HG02970 (cell line): Measurements from ENCODE around the gene KIF20A.
"Not testable (repeated sequence)": the region's sequence is repeated elsewhere in the genome, so short reads cannot be mapped to it uniquely, and the experiment has no call there.

ENCODE experiments used
- ATAC-seq: cut with Tn5 transposase; IDR thresholded peaks from one replicate; pipeline ENCODE4 v1.9.1; 2021; ENCODE audit warnings: mild to moderate bottlenecking, moderate library complexity, moderate number of reproducible peaks; ENCODE audit not compliant: unreplicated experiment, low FRiP score

KIF20A gene

DNA sequence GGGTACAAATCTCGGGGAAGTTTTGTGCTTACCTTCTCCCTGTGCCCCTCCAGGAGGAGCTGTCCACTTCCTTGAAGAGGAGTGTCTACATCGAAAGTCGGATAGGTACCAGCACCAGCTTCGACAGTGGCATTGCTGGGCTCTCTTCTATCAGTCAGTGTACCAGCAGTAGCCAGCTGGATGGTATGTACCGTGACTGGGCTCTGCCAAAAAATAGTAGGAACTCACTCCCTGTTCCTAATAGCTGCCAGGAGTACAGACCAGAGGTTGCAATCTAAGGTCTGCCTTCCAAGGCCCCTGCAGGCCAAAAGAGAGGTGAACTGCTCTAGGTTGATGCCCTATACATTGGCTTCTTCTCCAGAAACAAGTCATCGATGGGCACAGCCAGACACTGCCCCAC lies 3.9 kb downstream of the KIF20A start:
- ATAC-seq: no peak

DNA sequence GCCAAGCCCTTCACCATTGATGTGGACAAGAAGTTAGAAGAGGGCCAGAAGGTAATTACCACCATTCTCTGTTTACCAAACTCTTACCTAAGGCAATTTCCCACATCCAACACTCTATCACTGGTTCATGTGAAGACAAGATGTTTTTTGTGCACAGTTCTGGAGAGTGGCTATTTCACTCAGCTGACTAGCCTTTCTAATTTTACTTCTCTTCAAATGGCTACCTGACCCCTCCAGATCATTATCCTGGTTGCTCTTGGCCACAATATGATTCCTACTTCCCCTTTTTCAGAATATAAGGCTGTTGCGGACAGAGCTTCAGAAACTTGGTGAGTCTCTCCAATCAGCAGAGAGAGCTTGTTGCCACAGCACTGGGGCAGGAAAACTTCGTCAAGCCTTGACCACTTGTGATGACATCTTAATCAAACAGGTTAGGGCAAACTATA lies 7.1 kb downstream of the KIF20A start:
- no peak for ATAC-seq

DNA sequence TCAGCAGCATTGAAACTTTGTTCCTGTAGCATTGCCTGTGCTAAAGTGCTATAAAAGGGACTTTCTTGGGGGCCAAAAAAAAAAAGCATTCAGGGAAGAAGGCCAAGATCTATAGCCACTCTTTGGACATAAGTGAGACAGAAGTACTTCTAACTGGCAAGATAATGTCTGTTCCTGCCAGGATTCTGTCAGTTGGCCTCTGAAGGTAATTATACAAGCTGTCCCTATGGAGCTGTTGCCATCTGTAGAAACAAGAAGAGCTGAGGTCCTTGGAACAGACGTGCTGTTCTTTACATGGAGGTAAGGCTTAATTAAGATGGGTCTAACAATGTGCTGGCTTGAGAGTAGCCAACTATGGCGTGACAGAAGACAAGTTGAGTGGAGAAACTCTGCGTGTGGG lies 9.7 kb downstream of the KIF20A start:
- no peak for ATAC-seq

DNA sequence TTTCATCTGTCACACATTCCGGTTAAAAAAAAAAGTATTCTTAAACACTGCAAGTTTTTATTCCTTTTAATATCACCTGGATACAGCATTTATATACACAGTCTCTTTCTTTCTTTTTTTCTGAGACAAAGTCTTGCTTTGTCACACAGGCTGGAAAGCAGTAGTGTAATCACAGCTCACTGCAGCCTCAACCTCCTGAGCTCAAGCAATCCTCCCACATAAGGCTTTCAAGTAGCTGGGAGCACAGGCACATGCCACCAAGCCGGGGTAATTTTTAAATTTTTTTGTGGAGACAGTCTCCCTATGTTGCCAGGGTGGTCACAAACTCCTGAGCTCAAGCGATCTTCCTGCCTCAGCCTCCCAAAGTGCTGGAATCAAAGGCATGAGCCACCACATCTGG lies 13.9 kb downstream of the KIF20A start:
- ATAC-seq: no peak

DNA sequence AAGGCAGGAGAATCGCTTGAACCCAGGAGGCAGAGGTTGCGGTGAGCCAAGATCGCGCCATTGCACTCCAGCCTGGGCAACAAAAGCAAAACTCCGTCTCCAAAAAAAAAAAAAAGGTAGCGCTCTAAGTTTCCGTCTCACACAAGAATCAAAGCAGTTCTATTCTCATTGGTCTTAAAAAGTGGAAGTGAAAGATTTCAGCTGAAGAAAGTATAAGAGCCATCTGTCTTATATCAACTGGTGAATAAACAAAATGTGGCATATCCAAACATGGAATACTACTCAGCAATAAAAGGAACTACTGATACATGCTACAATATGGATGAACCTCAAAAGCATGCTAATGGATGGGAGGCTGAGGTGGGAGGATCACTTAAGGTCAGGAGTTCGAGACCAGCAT lies 14.9 kb downstream of the KIF20A start:
- ATAC-seq: not testable (repeated sequence)

DNA sequence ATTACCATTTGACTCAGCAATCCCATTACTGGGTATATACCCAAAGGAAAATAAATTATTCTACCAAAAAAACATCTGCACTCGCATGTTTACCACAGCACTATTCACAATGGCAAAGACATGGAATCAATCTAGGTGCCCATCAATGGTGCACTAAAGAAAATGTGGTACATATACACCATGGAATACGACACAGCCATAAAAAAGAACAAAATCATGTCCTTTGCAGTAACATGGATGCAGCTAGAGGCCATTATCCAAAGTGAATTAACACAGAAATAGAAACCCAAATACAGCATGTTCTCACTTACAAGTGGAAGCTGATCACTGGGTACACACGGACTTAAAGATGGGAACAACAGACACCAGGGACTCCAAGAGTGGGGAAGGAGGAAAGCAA lies 32.1 kb downstream of the KIF20A start:
- no peak for ATAC-seq

DNA sequence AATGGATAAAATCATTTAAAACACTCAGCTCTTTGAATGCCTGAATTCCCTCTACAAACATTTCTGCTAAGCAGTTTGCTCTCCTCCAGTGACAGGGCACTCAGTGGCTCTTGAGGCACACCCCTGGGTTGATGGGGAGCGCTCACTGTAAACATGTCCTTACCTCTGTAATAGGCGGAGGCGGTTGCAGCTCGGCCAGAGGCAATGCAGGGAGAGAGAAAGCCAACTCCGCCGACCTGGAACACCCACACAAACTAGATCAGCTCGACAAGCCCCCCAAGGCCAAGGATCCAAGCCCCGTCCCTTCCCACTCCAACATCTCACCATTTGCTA lies 33.9 kb downstream of the KIF20A start:
- peak; percentile 14 for ATAC-seq

DNA sequence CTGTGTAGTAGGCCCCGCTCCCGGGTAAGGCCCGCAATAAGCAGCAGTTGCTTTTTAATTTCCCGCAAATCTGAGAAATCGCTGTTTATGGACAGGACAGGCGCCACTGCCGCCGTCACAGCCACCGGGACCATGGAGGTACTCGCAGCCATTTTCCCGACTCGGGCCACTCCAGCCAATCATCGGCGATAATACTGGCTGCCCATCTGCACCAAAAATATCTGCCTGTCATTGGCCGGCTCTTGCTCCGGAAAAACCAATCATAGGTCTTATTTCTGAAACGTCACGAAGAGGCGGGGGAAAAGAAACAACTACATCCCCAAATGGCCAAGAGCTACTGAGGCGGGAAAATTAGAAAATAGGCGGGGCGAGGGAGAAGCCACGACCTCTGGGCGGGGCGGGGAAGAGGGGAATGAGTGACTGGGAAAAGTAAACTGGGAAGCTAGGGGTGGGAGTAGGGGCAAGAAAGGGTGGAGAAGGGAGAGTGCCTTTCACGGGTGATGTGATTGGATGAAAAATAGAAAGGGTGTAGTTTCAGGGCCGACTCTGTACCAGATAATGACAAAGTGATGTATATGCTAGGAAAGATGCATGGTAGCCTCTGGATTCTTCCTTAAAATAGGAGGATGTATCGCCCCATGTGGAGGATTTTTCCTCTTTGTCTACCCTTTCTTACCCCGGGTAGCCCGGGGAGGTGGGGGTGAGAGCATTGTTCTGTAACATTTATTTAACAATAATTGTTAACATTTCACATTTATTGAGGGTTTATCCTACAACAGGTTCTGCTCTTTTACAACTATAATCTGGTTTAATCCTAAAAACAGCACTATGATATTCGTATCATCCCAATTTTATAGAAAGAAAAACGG lies 34.5 kb downstream of the KIF20A start, which contains the start of gene CDC23:
CDC23 (minus strand) TSS at position 163 of the 869 bp plus-strand sequence; CDS start at position 152, 11 bp downstream.
- ATAC-seq: peak; percentile 94

DNA sequence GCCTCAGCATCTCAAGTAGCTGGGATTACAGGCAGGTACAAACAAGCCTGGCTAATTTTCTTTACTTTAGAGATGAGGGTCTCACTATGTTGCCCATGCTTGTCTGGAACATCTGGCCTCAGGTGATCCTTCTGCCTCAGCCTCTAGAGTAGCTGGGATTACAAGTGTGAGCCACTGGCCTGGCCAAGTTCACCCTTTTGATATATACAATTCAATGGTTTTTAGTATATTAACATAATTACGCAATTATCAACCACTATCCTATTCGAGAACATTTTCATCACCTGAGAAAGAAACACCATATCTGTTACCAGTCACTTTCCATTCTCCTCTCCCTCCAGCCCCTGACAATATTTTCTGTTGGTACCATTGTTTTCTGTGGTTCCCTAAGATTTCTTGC lies 37.9 kb downstream of the KIF20A start:
- ATAC-seq: no peak

DNA sequence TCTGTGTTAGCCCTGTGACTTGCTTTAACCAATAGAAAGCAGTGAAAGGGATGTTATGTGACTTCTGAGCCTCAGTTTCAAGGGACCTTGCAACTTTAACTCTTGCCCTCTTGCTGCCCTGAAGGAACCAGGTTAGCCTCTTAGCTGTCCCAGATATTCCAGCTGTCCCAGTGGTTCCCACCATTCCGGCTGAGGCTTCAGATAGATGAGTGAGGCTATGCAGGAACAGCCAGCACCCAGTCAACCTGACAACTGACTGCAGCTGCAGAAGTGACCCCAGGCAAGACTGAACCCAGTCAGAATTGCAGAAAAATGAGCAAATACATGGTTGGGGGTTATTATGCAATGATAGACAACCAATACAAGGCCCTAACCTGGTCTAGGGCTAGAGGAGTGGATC lies 44.6 kb downstream of the KIF20A start:
- no peak for ATAC-seq

DNA sequence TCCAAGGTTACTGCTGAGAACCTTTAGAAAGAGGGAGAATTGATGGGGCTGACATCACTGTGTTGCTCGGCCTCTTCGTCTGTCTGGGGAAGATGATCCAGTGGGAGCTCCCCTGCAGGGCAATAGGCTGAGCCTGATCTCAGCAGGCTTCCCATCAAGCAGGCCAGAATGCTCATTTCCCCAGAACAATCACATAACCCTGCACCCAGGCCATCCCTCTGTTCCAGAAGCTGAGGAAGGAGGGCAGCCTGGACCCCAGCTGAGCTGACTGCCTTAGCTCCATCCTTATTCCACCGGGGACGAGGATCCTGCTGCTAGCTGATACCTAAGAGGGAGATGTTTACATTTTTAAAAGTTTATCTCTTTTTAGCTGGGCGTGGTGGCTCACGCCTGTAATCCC lies 45.8 kb downstream of the KIF20A start:
- ATAC-seq: no peak

DNA sequence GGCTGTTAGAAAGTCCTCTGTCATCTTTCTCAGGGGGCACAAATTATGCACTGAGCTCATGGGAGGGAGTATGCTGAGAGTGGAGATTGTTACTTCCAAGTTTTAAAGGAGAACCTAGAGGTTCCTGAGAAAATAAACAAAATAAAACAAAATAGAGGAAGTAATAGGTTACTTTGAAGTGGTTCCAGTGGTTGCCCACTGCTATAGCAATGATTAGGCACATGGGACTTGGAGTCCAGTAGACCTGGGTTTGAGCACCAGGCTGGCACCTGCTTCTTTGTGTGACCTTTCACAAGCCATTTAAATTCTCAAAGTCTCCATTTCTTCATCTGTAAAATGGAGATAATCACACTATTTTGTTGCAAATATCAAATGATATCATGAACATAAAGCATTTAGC lies 48.0 kb downstream of the KIF20A start:
- ATAC-seq: no peak

DNA sequence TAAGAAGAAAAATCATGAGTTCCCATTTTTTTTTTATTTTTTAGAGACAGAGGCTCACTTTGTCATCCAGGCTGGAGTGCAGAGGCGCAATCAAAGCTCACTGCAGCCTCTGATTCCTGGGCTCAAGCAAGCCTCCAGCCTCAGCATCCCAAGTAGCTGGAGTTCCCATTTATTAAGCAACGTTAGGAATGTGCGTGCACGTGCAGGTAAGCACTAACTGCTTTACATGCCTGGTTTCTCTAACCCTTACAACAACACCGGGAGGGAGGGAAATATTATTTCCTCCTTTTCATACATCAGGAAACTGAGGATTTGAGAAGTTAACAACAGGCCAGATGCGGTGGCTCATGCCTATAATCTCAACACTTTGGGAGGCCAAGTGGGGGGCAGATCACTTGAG lies 50.5 kb downstream of the KIF20A start:
- ATAC-seq: no peak

DNA sequence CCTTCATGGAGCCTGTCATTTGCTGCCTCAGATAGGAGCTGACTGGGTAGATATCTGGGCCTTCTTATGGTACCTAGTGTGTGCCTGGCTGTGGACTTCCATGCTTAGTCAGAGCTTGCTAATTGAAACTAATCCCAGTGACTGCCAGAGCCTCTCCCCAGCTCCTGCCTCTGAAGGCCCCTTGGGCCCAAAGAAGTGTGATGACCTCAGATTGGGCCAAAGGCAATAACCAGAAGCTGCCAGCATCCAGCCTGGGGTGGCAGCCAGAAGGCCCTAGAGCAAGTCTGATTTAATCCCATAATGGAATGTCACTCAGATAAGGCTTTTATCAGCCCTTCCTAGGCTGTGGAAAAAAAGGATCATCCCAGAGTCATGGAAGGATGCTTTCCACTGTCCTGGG lies 51.3 kb downstream of the KIF20A start:
- no peak for ATAC-seq

DNA sequence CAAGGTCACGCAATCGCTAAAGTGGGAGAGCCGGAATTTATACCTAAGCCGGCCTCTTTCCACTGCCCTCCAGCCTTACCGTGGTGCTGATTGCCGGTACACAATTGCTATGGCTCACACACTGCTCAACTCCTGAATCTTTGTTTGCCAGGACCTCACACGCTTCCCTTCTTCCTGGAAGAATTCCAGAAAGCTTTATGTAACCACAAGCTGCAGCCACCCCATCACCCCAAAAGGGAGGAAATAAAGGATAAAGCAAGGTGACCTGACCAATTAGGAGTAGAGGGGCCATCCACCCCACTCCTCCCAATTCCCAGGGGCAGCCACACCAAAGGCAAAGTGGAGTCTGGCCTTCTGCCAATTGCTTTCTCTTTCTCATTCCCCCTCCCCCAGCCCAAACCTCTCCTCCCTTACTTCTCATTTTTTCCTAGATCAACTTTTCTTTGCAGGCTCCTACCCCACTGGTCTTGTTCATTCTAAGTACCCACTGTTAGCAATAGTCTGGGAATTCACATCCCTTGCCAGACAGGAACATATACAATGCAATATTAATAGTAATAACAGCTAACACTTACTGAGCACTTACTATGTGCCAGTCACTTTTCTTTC lies 52.2 kb downstream of the KIF20A start:
- no peak for ATAC-seq

DNA sequence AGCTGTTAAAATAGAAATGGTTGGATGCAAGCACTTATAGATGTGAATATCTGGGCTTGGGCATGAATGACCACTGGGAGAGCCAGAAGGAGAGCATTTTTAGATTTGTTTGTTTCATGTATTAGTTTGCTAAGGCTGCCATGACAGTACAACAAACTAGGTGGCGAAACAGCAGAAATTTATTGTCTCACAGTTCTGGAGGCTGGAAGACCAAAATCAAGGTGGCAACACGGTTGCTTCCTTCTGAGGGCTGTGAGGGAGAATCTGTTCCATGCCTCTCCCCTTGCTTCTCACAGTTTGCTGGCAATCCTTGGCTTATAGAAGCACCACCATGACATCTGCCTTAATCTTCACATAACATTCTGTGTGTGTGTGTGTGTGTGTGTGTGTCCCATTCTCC lies 54.4 kb downstream of the KIF20A start:
- ATAC-seq: no peak

DNA sequence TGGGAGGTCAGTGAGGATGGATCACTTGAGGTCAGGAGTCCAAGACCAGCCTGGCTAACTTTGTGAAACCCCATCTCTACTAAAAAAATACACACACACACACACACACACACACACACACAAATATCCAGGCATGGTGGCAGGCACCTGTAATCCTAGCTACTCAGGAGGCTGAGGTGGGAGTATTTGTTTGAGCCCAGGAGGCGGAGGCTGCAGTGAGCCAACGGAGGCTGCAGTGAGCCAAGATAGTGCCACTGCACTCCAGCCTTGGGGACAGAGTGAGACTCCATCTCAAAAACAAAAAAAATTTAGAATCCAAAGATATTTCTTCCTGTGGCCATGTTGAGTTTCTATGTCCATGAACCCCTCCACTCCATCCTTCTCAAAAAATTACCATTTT lies 55.7 kb downstream of the KIF20A start:
- no peak for ATAC-seq
